Measurements from ENCODE around the gene PTPDC1.
"Not testable (repeated sequence)": the region's sequence is repeated elsewhere in the genome, so short reads cannot be mapped to it uniquely, and the experiment has no call there.

Gene PTPDC1

GRCh38 chr9:94080249-94080648 is 4.0 kb upstream of the PTPDC1 start:
- H3K9me3 Mint-ChIP-seq: no peaks in the 10 kb centered on the region
- no peak overlapping the region for H3K27ac Mint-ChIP-seq
- H3K4me1 Mint-ChIP-seq (ENCODE audit: low read depth in 2 of 2): no peaks in the 10 kb centered on the region
- no peaks in the 10 kb centered on the region for H3K36me3 Mint-ChIP-seq (ENCODE audit: insufficient read depth)
- H3K27me3 Mint-ChIP-seq: no peaks in the 10 kb centered on the region
- ATAC-seq (replicated peaks) (no peak), DNase-seq (no peak)
- no peak overlapping the region for H3K4me3 Mint-ChIP-seq

GRCh38 chr9:94081435-94081834 is 2.8 kb upstream of the PTPDC1 start:
- Mint-ChIP-seq H3K27me3 (no peaks in the 10 kb centered on the region), H3K9me3 (no peaks in the 10 kb centered on the region), H3K4me1 (ENCODE audit: low read depth in 2 of 2) (no peaks in the 10 kb centered on the region), H3K4me3 (no peak overlapping the region), H3K36me3 (ENCODE audit: insufficient read depth) (no peaks in the 10 kb centered on the region), H3K27ac (no peak overlapping the region)
- no peak for DNase-seq
- no peak for ATAC-seq (replicated peaks)

GRCh38 chr9:94081864-94082463 is 2.3 kb upstream of the PTPDC1 start:
- Mint-ChIP-seq H3K36me3 (ENCODE audit: insufficient read depth) (no peaks in the 10 kb centered on the region), H3K9me3 (no peaks in the 10 kb centered on the region), H3K4me3 (no peak overlapping the region), H3K4me1 (ENCODE audit: low read depth in 2 of 2) (no peaks in the 10 kb centered on the region), H3K27ac (no peak overlapping the region), H3K27me3 (no peaks in the 10 kb centered on the region)
- no peak for ATAC-seq (replicated peaks)
- no peak for DNase-seq

- no peak for DNase-seq
- Mint-ChIP-seq H3K4me3 (no peak overlapping the region), H3K27ac (no peak overlapping the region), H3K9me3 (no peaks in the 10 kb centered on the region), H3K36me3 (ENCODE audit: insufficient read depth) (no peaks in the 10 kb centered on the region), H3K4me1 (ENCODE audit: low read depth in 2 of 2) (no peaks in the 10 kb centered on the region), H3K27me3 (no peaks in the 10 kb centered on the region)
- ATAC-seq (replicated peaks): no peak
These were observed 1.7 kb upstream of the PTPDC1 start for GRCh38 chr9:94082553-94082952.

- Mint-ChIP-seq H3K4me1 (ENCODE audit: low read depth in 2 of 2) (no peaks in the 10 kb centered on the region), H3K36me3 (ENCODE audit: insufficient read depth) (no peaks in the 10 kb centered on the region), H3K9me3 (no peaks in the 10 kb centered on the region), H3K27me3 (no peaks in the 10 kb centered on the region), H3K4me3 (no peak overlapping the region), H3K27ac (no peak overlapping the region)
- no peak for DNase-seq
- ATAC-seq (replicated peaks): no peak
These were observed 1.3 kb upstream of the PTPDC1 start for GRCh38 chr9:94082956-94083355.

GRCh38 chr9:94083384-94083783 is 880 bp upstream of the PTPDC1 start:
- ATAC-seq (replicated peaks): no peak
- no peaks in the 10 kb centered on the region for H3K9me3 Mint-ChIP-seq
- DNase-seq: no peak

GRCh38 chr9:94085062-94085639 is 887 bp downstream of the PTPDC1 start:
- Mint-ChIP-seq H3K27ac (no peak overlapping the region), H3K27me3 (no peaks in the 10 kb centered on the region), H3K4me3 (no peak overlapping the region), H3K36me3 (ENCODE audit: insufficient read depth) (no peaks in the 10 kb centered on the region), H3K4me1 (ENCODE audit: low read depth in 2 of 2) (no peaks in the 10 kb centered on the region), H3K9me3 (no peaks in the 10 kb centered on the region)
- ATAC-seq (replicated peaks): no peak
- DNase-seq: no peak

More at GRCh38 chr9:94083384-94083783, 880 bp upstream of the PTPDC1 start:
- Mint-ChIP-seq H3K36me3 (ENCODE audit: insufficient read depth) (no peaks in the 10 kb centered on the region), H3K27me3 (no peaks in the 10 kb centered on the region), H3K4me3 (no peak overlapping the region), H3K27ac (peak overlapping the region in 1 of 2 donors; percentile 83), H3K4me1 (ENCODE audit: low read depth in 2 of 2) (no peaks in the 10 kb centered on the region)

- DNase-seq (no peak), ATAC-seq (replicated peaks) (no peak)
These were observed 2.5 kb downstream of the PTPDC1 start for GRCh38 chr9:94086486-94087345.

GRCh38 chr9:94094219-94095145 is 10.2 kb downstream of the PTPDC1 start:
- not testable (repeated sequence) for H3K27me3 Mint-ChIP-seq; H3K27ac Mint-ChIP-seq; H3K9me3 Mint-ChIP-seq; ATAC-seq (replicated peaks); H3K36me3 Mint-ChIP-seq (ENCODE audit: insufficient read depth); DNase-seq; H3K4me3 Mint-ChIP-seq; H3K4me1 Mint-ChIP-seq (ENCODE audit: low read depth in 2 of 2)

More at GRCh38 chr9:94086486-94087345, 2.5 kb downstream of the PTPDC1 start:
- Mint-ChIP-seq H3K36me3 (ENCODE audit: insufficient read depth) (no peaks in the 10 kb centered on the region), H3K4me3 (no peak overlapping the region), H3K27me3 (no peaks in the 10 kb centered on the region), H3K4me1 (ENCODE audit: low read depth in 2 of 2) (no peaks in the 10 kb centered on the region), H3K27ac (no peak overlapping the region), H3K9me3 (no peaks in the 10 kb centered on the region)

GRCh38 chr9:94096819-94097577 is 12.7 kb downstream of the PTPDC1 start:
- H3K4me3 Mint-ChIP-seq: no peak overlapping the region
- H3K27me3 Mint-ChIP-seq: no peaks in the 10 kb centered on the region
- no peak for DNase-seq
- no peak for ATAC-seq (replicated peaks)
- H3K9me3 Mint-ChIP-seq: no peaks in the 10 kb centered on the region
- H3K36me3 Mint-ChIP-seq (ENCODE audit: insufficient read depth): no peaks in the 10 kb centered on the region
- no peaks in the 10 kb centered on the region for H3K4me1 Mint-ChIP-seq (ENCODE audit: low read depth in 2 of 2)
- peak overlapping the region in 1 of 2 donors; percentile 90 for H3K27ac Mint-ChIP-seq

GRCh38 chr9:94097788-94098414 is 13.6 kb downstream of the PTPDC1 start:
- ATAC-seq (replicated peaks) (no peak), DNase-seq (no peak)
- Mint-ChIP-seq H3K36me3 (ENCODE audit: insufficient read depth) (no peaks in the 10 kb centered on the region), H3K9me3 (no peaks in the 10 kb centered on the region), H3K27me3 (no peaks in the 10 kb centered on the region), H3K27ac (no peak overlapping the region), H3K4me3 (no peak overlapping the region), H3K4me1 (ENCODE audit: low read depth in 2 of 2) (no peaks in the 10 kb centered on the region)

- ATAC-seq (replicated peaks) (no peak), DNase-seq (no peak)
- Mint-ChIP-seq H3K9me3 (no peaks in the 10 kb centered on the region), H3K4me3 (no peak overlapping the region), H3K36me3 (ENCODE audit: insufficient read depth) (no peaks in the 10 kb centered on the region), H3K27ac (peak overlapping the region in 1 of 2 donors; percentile 28), H3K27me3 (no peaks in the 10 kb centered on the region), H3K4me1 (ENCODE audit: low read depth in 2 of 2) (no peaks in the 10 kb centered on the region)
These were observed 16.1 kb downstream of the PTPDC1 start for GRCh38 chr9:94100152-94100879.
